SKM-1 treated with dmso at 0.1 percent for 144 hours (cell line): ENCODE measurements around the gene LRRC10.

Experiments
- DNase-seq: peaks from one replicate; lab custom pipeline; 2025; ENCODE audit not compliant: unreplicated experiment; lab: John Stamatoyannopoulos, UW

LRRC10 gene, protein sequence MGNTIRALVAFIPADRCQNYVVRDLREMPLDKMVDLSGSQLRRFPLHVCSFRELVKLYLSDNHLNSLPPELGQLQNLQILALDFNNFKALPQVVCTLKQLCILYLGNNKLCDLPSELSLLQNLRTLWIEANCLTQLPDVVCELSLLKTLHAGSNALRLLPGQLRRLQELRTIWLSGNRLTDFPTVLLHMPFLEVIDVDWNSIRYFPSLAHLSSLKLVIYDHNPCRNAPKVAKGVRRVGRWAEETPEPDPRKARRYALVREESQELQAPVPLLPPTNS

DNA sequence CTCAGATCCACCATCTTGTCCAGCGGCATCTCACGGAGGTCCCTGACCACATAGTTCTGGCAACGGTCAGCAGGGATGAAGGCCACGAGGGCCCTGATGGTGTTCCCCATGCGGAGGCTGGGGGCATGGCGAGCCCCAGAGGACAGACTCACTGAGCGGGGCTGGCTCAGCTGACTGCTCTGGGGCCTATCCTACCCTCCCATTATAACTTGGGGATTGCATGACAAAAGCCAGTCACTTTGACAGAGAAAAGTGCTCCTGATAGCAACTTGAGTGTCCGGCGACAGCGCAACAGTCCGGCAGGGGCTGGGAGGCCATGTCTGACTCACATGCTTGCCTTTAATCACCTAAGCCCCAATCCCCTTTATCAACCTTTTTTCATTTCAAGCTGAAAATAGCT lies at the start of gene LRRC10:
LRRC10 (minus strand) TSS at position 179 of the 400 bp plus-strand sequence; CDS start at position 110, 69 bp downstream.
- no peak for DNase-seq

DNA sequence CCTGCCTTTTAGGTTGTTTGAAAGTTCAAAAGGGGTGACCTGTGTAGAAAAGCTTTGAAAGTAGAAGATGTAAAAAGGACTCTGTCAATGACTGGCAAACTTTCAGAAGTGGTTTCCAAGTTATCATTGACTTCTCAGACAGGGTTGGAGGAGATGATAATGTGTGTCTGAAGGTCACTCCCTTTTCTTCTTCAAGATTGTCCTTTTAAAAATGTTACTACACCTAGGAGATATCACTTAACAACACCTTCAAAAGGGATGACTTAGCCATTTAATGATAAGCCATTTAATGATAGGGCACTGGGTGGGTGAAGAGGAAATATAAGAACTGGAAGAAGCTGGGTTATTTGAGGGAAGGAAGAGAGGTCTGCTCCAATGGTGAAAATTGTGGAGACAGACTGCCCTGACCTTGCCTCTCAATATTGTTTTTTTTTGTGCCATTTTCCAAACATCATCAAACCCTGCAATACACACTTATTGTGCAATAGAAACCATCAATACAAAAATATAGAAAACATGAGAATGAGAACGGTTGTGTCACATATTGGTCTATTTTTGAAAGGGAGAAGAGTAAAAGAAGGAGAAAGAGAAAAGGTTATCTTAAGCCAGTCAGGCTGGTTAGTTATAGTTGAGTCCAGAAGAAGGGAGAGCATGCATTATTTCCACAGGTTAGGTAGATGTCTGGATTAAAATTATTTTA lies 49.6 kb upstream of the LRRC10 start:
- DNase-seq, result no peak

DNA sequence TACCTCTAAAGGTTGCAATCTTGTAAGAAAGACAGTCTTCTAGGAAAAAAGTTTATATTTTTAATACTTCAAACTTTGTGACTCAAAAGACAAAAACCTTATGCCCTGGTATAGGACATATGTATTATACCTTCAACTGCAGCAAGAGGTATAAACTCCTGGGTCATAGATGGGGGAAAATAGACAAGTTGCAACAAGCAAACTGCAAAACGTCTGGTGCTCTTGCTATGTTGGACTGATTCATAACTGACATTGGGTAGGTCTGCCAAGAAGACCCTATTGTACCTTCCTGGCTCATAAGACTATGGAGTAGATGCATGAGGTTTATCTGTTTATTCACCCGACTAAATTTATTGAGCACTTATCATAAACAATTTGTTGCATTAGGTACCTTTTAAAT lies 47.5 kb upstream of the LRRC10 start:
- no peak for DNase-seq

DNA sequence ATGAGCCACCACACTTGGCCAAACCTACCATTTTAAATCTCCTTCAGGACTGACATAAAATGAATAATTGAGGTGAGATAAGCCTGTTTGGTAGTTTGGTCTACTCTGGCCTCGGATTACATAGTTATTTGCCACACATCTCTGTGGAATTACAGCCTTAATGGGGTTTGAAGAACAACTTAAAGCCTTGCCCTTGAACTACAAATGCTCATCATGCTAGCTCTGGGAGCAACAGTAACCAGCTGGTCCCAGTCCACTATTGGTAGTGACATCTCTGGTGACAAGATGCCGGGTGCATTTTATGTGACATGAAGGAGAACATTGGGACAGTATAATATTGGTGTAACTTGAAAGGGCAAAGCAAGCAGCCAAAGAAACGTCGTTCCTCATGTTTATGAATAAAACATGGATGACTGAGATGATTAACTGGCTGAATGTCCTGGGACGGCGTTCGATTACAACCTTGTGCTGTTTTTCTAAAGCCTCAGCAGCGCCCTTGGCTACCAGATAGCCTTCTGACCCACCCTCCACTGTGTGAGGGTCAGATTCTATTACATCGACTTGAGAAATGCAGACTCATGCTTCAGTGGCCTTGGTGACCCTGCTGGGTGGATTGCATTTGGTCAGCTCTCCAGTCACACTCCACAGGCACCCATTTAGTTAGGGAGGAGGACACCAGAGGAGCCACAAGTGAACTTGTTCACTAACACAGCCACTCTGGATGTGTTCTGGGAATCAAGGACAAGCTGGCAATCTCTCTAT lies 46.9 kb upstream of the LRRC10 start:
- no peak for DNase-seq

DNA sequence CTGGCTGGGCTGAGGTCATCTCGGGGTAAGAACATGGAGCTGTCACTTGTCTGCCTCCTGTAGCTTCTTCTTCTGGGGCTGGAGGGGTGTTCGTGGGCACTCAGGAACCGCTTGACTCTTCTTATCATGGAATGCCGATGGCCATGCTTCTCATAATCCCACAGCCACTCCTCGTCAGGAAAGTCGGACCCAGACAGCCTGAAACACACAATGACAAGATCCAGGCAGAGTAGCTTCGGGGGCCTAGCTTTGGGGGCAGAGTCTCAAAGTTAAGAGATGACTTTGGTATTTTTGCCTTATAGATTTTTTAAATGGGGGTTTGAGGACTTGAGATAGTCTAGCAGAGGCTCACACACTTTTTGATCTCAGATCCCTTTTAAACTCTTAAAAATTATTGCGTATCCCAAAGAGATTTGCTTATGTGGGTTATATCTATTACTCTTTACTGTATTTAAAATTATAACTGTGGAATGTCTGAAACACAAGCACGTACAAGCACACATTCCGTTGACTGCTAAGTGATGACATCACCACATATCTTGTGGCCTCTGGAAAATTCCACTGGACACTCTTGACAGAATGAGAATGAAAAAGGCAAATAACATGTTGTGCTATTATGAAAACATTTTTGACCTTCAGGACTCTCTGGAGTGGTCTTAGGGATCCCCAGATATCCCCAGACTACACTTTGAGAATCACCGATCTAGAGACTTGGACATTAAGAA lies 45.1 kb upstream of the LRRC10 start:
- DNase-seq, result no peak

DNA sequence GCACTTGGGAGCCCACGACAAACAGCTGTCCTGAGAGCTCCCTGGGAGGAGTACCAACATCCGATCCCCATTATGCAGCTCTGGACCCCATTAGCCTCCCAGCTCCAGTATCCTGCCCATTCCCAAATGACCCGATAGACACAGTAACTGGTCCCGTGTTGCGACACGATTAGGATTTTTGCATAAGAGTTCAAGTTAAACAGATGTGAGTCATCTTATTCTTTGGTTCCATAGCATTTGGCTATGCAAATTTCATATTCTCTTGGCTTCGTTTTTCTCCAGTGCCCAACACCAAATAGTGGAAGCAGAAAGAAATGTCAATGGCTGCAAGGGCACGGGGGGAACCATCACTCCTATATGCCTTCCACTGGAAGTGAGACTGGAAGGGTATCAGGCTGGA lies 43.0 kb upstream of the LRRC10 start:
- DNase-seq, result no peak

DNA sequence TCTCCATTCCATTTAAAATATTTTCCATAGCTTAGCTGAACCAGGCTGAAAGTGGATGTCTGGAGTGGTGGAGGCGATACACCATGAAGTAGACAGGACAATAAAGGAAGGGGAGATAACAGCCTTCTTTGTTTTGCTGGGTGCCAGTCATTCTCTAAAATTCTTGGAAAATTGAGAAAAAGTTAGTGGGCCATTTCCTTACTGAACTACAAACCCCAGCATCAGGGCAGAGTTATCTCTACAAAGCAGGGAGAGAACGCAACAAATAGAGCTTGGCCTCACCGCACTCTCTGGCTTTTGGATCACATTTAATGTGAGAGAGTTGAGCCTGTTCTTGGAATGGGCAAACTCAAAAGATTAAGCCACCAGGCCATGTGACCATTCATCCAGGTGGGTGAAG lies 41.2 kb upstream of the LRRC10 start:
- no peak for DNase-seq

DNA sequence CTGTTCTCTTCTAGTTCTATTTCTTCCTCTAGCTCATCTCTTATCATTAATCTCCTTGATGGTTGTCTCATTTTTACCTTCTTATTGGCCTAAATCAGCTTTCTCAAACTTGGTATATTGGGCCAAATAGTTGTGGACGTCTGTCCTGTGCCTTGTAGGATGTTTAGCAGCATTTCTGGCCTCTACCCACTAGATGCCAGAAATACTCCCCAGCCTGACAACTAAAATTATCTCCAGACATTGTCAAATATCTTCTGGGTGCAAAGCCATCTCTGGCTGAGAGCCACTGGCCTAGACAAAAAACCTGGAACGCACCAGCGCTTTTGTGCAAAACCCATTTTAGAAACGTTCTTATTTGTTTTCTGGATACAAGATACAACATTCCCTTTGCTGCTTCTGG lies 38.8 kb upstream of the LRRC10 start:
- DNase-seq, result no peak

DNA sequence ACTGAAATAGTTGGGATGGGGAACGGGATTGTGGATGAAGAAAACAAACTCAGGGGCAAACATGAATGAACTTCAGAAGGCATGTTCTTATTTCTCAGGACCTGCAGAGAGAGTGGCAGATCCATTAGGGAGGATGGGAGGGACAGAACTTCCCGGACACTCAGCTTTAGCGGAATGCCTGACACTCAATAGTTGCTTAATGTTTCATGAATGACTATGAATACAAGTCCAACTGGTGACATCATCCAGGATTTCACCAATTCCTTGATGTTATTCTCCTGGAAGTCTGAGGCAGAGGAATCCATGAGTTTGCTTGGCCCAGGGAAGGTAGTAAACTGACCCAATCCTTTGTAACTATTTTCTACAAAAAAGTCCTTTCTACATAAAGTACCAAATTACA lies 37.8 kb upstream of the LRRC10 start:
- no peak for DNase-seq

DNA sequence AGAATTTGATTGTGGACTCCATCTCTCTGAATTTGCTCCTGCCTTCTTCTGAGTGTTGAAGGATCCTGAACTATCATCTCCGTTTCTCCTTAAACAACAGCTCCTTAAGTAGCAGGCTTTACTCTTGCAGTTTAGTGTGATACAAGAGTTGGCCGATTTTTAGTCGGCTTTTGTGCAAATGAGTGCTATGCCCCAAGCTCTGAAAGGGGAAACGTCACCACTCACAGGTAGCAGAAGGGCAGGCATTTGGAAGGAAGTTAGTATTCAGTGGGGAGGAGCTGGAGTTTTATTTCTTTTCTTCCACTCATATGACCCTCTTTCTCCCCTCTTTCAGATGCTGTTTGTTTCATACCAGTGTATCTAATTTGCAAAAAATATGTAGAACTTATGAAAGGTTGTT lies 36.5 kb upstream of the LRRC10 start:
- no peak for DNase-seq

DNA sequence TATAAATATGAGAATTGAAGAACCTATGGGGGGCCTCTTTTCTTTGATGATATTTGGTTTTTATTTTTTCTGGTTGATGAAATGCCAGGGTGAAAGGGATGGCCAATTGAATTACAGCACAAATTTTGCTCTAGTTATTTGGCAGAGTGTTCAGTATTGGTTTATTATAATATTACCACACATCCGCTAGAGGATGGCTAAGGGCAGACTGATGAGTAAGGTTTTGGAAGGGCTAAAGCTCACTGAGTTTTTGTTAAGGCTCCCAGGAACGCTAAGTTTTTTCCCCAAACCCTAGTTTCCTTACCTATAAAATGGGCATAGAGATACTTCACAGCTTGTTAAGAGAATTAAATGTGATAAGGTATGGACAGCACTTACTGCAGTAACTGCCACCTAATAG lies 34.3 kb upstream of the LRRC10 start:
- DNase-seq, result no peak

DNA sequence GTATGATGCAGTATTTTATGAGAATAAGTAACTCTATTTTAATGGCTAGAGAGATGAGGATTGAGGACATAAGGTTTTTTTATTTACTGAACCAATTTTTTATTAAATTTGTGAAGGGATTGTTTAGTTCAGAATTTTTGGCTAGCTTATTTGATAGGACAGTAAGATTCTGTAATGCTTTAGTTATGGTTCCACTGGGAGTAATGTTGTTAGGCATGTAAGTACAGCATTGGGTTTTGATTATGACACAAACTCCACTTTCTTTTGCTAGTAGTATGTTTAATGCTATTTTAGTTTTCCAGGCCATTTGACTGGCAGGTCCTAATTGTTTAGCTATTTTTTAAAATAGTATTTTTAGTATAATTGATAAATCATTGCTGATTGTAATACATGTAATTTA lies 33.8 kb upstream of the LRRC10 start:
- DNase-seq, result no peak

DNA sequence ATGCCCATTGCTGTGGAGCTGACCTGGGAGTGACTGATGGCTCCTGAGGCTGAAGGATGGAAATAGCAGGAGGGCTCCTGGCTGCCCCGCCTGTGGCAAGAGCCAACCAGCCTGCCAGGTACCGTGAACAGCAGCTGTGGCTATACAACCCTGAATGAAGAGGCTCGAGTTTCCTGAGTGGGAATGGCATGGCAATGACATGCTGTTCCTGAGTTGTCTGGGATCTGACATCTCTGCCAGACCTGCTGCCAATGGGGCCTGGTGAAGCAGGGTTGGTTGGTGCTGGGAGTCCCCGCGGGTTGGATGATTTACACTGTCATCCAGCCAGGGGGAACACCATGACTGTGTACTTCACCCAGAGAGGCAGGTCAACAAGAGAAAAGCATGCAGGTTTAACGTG lies 31.8 kb upstream of the LRRC10 start:
- DNase-seq, result no peak

DNA sequence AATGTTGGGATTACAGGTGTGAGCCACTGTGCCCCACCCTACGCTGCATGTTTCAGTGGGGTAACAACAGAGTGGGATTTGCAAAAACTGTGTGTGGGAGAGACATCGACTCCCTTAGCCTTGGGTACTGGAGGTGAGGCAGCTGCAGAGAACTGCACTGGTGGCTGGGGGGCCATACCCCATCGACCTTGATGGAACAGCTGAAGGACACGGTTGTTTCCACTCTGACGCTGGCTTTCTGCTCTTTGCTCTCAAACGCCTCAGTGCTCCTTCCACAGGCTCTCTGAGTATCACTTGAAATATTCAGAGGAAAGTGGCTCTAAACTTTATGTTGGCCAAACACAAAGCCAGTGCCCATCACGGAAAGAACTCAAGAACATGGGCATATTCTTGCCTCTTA lies 30.8 kb upstream of the LRRC10 start:
- DNase-seq, result no peak

DNA sequence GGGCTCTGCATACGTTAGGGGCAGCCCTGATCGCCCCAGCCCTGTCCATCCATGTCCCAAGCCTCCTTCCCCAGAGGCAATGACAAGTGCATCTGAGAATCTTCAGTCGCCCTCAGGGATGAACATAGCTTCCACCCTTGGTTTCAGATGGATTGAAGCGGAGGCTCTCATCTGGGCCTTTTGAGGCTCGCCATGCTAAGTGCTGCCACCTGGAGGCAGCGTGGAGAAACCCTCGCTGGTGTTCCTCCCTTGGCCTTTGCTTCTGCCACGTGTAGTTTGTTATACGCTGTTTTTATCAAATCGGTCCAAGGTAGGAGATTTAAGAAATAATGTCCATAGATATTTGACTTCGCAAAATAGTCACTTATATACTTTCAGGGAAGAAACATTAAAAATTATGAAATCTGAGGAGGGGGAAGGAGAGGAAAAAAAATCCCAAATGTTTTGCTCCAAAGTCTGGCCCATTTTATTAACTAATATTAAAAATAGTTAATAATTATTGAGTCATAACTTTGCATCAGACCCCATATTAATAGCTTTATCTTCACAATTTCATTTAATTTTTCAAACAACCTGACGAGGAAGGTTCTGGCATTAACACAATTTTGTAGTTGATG lies 28.8 kb upstream of the LRRC10 start:
- peak; percentile 16 for DNase-seq

DNA sequence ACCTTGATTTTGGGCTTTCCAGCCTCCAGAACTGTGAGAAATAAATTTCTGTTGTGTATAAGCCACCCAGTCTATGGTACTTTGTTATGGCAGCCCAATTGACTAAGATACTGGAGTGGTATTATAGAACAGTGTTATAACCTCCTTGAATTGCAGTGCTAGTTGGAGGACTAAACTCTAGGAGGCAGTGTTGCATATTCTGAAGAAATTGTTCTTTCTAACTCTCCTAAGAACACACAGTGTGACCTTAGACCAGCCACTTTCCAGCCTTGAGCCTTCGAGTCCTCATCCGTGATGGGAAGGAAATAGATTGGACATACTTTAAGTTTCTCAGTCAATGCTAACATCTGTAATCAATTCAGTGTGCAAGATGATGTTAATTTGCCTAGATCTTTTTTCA lies 22.4 kb upstream of the LRRC10 start:
- DNase-seq, result no peak

DNA sequence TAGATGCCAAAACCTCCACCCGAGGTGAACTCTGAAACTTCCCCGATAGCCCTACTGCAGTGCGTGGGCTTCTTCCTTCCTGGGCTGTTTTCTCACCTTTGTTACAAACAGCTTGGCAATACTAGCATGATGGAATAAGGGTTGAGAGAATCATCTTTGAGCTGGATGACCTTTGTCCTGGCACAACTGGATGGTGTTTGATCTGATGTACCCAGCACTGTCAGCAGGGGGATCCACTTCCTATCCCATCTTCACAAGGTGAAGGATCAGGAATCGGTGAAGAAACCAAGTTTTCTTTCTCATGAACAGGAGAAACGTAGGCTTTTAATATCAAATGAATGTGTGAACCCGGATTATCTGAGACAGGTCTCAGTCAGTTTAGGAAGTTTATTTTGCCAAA lies 19.5 kb upstream of the LRRC10 start:
- DNase-seq, result no peak

DNA sequence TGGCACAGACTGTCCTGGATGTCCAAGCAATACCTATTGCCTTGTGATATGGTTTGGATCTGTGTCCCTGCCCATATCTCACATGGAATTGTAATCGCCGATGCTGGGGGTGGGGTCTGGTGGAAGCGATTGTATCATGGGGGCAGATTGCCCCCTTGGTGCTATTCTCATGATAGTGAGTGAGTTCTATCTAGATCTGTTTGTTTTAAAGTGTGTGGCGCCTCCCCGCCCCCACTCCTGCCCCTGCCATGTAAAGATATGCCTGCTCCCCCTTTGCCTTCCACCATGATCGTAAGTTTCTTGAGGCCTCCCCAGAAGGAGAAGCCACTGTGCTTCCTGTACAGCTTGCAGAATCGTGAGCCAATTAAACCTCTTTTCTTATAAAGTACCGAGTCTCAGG lies 16.8 kb upstream of the LRRC10 start:
- DNase-seq, result no peak

DNA sequence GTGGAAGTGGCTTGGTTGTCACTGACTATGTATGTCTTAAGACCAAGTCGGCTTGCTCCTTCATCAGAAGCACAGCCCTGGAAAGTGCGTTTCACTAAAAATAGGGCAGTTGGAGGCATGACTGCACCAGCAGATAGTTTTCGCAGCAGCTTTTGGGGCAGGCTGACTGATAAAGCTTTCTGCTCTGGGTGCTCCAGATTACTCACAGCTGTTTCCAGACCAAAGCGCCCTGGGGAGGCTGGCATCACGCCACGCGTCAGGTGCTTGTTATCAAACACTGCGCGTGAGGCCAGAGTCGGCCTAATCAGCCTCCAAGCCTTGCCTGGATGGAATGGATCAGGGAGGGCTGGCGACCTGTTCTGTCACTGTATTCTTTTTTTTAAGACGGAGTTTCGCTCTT lies 13.3 kb upstream of the LRRC10 start:
- DNase-seq, result no peak

DNA sequence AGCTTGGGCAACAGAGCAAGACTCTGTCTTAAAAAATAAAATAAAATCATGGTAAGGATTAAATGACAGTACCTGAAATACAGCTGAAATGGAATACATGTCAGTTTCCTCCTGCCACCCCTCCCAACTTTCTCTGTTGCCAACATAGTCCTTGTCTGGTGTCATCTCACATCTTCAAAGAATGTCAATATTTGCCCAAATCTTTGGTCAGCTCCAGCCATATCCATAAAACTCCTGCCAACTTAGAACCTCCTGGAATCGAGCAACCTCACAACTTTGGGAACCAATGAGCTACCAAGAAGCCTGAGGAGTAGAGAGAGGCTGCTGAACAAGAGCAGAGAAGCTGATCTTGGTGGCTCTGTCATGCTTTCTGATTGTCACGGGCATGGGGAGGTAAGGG lies 10.8 kb upstream of the LRRC10 start:
- no peak for DNase-seq

DNA sequence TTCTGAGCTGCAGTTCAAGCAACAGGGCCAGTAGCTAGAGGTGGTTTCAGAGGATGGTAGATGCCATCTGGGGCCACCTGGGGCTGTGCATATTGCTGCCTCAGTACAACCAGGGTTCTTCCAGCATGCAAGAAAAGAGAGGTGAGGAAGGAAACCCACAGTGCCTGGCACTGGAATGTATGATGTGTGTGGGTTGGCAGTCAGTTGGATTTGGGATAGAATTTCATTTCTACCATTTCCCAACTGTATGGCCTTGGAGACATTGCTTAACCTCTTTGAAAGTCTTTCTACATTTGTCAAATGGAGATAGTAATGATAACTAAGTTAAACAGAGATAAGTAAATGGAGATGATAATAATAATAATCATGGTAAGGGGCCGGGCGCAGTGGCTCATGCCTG lies 10.2 kb upstream of the LRRC10 start:
- no peak for DNase-seq
